Mucosa of gallbladder (tissue), 1 donor: ENCODE results near the gene SIRT4. TPM values are rescaled to one million over a fixed set of nuclear protein-coding genes. Genes with fewer than 3 reads are reported as not detected.

ENCODE experiments used
- DNase-seq: peaks from one replicate; pipeline ENCODE4 v3.0.0-alpha.2; 2020; ENCODE audit warnings: low spot score
- total RNA-seq: library from RNA; stranded (reverse); gene quantifications from one replicate; pipeline ENCODE4 v1.2.1, GENCODE V29; 2021
- donor health status: DM: no; HTN: no; CAD: no.

The SIRT4 gene
- total RNA-seq, 1 donor from 2014 or later = 3.8 TPM

- DNase-seq = no peak
Observed at GRCh38 chr12:120278137-120279069, 23.7 kb upstream of the SIRT4 start.

DNA sequence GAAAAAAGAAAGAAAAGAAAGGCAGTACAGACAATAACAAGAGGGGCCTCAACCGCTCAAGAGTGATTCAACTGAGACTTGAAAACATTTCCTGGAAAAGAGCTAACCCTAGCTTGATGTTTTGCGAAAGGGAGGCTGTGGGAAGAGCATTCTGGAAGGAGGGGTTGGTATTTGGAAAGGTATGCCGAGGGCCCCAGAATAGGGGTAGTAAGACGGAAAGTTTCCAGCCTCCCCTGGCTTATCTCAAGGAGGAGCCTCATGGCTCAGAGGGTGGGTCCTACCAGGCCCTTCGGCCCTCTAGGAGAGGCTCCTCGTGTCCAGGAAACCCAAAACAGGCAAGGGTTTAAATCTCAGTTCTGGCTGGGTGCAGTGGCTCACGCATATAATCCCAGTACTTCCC is 18.8 kb upstream of the SIRT4 start:
- DNase-seq = no peak

DNA sequence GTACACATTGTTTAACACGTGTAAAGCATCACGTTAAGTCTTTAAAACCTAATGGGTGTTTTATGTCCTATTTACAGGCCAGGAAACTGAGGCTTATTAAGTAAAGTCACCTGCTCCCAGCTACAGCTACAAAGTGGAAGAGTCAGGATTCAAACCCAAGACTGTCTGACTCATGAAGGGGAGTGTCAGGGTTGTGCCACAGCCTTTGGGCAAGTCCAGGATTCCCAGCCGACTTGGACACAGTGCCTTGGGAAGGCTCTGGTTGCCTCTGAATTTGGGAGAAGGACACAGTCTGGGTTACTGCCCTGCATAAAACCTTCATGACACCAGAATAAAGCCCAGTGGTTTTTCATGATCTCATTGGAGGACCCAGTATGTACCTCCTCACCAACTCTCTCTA is 17.7 kb upstream of the SIRT4 start:
- no peak for DNase-seq

GRCh38 chr12:120286768-120287490 is 15.2 kb upstream of the SIRT4 start:
- no peak for DNase-seq

DNA sequence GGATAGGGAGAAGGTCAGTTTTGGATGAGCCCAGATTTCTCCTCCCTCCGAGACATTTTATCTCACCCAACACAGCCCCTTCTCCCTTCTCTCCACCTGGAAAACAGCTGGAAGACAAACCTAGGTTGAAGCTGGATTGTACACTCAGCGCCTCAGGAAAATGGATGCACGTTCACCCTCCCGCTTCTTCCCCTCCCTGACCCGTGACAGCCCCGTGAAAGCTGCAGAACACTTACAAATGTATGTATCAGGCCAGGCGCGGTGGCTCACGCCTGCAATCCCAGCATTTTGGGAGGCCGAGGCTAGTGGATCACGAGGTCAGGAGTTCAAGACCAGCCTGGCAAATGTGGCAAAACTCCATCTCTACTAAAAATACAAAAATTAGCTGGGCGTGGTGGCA is 14.6 kb upstream of the SIRT4 start:
- DNase-seq = no peak

DNA sequence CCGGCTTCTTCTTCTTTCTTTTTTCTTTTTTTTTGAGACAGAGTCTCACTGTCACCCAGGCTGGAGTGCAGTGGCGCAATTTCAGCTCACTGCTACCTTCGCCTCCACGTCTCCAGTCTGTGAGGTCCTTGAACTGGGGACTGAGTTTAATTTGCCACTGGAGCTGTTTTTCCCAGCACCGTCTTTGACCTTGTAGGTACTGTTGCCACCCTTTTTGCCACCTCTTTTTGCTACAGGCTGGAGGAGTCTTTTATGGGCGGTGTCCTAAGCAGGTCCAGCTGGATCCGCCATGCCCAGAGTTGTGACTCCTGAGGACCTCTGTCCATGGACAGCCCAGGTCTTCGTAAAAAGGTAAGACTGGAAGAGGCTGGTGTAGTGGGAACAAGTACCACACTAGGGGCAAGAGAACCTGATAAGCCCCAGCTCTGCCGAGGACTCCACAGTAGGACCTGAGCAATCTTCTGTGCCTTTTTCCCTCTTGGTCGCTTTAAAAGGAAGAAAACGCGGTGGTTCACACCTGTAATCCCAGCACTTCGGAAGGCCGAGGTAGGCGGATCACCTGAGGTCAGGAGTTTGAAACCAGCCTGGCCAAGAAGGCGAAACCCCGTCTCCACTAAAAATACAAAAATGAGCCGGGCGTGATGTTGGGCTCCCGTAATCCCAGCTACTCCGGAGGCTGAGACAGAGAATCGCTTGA is 11.4 kb upstream of the SIRT4 start:
- DNase-seq = peak; percentile 22

DNA sequence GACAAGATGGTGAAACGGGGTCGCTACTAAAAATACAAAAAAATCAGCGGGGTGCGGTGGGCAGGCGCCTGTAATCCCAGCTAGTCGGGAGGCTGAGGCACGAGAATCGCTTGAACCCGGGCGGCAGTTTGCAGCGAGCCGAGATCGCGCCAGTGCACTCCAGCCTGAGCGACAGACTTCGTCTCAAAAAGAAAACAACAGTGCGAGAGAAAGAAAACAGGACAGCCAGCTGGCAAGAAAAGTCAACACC is 9.8 kb upstream of the SIRT4 start:
- no peak for DNase-seq

GRCh38 chr12:120292661-120293531 is 9.2 kb upstream of the SIRT4 start, which contains the start of gene RNU4-1:
Gene RNU4-1 (minus strand): TSS chr12:120293237.
- peak; percentile 68 for DNase-seq

DNA sequence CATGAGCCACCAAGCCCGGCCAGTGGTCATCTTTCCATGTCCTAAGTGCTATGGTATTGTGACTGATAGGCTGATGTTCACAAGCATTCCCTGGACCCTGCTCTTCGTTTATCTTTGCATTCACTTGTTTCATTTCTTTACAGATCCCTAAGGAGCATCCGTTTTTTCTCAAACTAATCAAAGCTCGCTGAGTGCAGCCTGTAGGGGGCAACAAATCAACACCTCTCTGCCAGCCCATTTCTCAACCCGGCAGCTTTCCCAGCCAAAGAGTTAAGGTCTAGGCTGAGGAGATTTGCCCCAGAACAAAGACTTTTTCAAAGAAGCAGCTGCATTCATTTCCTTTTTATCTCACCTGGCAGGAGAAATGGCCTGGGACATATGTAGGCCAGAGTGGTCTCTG is 12.1 kb downstream of the SIRT4 start:
- no peak for DNase-seq

DNA sequence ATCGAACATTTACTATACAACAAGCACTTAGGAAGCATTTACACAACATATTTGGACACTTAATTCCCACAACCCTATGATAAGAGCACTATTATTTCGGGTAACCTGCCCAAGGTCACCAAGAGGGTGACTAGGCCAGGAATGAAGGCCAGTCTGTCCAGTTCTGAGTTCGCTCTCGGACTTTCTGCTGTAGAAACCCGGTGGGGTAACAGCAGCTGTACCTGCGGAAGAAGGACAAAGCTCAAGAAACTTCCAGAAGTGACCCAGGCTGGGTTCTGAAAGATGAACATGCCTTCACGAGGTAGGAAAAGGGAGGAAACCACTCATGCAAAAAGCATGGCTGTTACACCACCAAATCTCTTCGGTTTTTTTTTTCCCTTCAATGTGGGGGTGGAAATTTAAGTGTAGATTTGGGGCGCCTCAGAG is 14.7 kb downstream of the SIRT4 start:
- no peak for DNase-seq

- DNase-seq = peak; percentile 100
Observed at GRCh38 chr12:120317224-120318105, 15.3 kb downstream of the SIRT4 start.

GRCh38 chr12:120321382-120322202 is 19.5 kb downstream of the SIRT4 start:
- peak; percentile 59 for DNase-seq

- DNase-seq = no peak
Observed at GRCh38 chr12:120323772-120324171, 21.7 kb downstream of the SIRT4 start.

GRCh38 chr12:120324841-120325417 is 22.8 kb downstream of the SIRT4 start:
- no peak for DNase-seq

DNA sequence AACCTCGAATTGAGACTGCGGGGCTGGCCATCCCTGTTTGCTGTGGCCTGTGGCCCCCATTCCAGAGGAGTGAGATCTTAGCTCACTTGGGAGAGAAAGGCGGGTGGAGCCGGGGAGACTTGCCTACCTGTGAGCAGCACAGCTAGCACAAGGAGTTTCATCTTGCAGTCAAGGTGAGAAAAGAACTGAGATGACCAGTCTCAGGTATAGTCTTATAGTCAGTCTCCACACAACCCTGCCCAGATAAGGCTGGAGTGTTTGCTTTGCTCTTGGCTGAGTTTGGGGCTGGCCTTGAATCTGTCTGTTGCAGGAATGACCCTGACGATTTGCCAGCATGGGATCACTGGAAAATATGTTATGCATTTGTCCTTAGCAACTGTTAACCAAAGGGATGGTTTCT is 25.5 kb downstream of the SIRT4 start, which contains the start of gene PLA2G1B:
TSS of gene PLA2G1B (minus strand) at position 187 of the 400 bp plus-strand sequence. CDS start at position 161, 26 bp downstream.
- no peak for DNase-seq

- no peak for DNase-seq
Observed at GRCh38 chr12:120328228-120328627, 26.1 kb downstream of the SIRT4 start.

DNA sequence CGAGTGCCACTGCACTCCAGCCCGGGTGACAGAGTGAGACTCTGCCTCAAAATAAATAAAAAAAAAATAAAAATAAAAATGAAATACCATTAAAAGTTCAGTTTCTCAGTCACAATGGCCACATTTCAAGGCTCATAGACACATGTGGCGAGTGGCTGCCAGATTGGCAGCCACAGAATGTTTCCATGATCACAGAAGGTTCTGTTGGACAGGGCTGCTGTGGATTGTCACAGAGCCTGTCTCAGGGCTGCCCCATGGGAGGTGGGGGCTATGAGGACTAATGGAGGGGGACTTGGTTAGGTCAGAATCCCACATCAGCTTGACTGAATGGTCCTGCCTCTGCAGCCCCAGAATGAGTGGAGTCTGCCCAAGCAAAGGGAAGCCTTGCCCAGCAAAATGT is 29.3 kb downstream of the SIRT4 start:
- no peak for DNase-seq

GRCh38 chr12:120332041-120332440 is 29.9 kb downstream of the SIRT4 start:
- DNase-seq = no peak

DNA sequence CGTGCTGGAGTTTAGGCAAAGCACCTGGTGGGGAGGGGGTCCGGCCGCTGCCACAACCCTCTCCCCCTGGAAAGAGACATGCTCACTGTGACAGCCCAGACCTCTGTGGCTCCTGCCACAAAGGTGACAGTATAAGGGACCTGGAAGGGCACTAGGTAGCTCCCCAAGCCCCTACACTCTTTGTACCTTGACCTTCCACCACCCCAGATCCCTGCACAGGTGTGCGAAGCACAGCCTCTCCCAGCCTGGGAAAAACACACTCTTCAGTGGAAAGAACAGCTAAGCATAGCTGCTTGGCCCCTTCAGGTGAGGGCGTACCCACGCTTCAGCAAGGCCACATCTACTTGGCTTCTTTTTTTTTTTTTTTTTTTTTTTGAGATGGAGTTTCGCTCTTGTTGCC is 30.4 kb downstream of the SIRT4 start:
- DNase-seq = no peak
